GM19238 (cell line): ENCODE measurements around the gene RSBN1L.

ENCODE experiments used
- DNase-seq: peaks from one replicate; pipeline ENCODE4 v3.0.0; 2011; ENCODE audit warnings: low spot score; ENCODE audit not compliant: insufficient read length

RSBN1L gene

GRCh38 chr7:77802557-77803405 lies 106.5 kb downstream of the RSBN1L start:
- DNase-seq: no peak

GRCh38 chr7:77806425-77806824 lies 110.2 kb downstream of the RSBN1L start:
- DNase-seq: no peak

GRCh38 chr7:77808517-77808916 lies 112.3 kb downstream of the RSBN1L start:
- no peak for DNase-seq

- no peak for DNase-seq
Observed at GRCh38 chr7:77811516-77812289, 115.4 kb downstream of the RSBN1L start.

GRCh38 chr7:77812290-77812685 lies 116.0 kb downstream of the RSBN1L start:
- DNase-seq: no peak

GRCh38 chr7:77813180-77813579 lies 116.9 kb downstream of the RSBN1L start:
- no peak for DNase-seq

GRCh38 chr7:77819021-77819420 lies 122.8 kb downstream of the RSBN1L start:
- DNase-seq: no peak

GRCh38 chr7:77820967-77821366 lies 124.7 kb downstream of the RSBN1L start:
- DNase-seq: no peak

- DNase-seq: no peak
Observed at GRCh38 chr7:77822269-77822668, 126.0 kb downstream of the RSBN1L start.

- no peak for DNase-seq
Observed at GRCh38 chr7:77823787-77824186, 127.5 kb downstream of the RSBN1L start.

- no peak for DNase-seq
Observed at GRCh38 chr7:77824636-77825035, 128.4 kb downstream of the RSBN1L start.

GRCh38 chr7:77825131-77825530 lies 128.9 kb downstream of the RSBN1L start:
- no peak for DNase-seq

GRCh38 chr7:77826300-77826699 lies 130.0 kb downstream of the RSBN1L start:
- no peak for DNase-seq

GRCh38 chr7:77827999-77828398 lies 131.7 kb downstream of the RSBN1L start:
- DNase-seq: no peak

- no peak for DNase-seq
Observed at GRCh38 chr7:77830649-77831355, 134.5 kb downstream of the RSBN1L start.

GRCh38 chr7:77831481-77831880 lies 135.2 kb downstream of the RSBN1L start:
- DNase-seq: no peak

- no peak for DNase-seq
Observed at GRCh38 chr7:77831953-77832352, 135.7 kb downstream of the RSBN1L start.
